Dedifferentiated amniotic fluid mesenchymal stem cell (primary cell): ENCODE data around the gene SLC9A2.

Source experiments
- DNase-seq: peaks from one replicate; pipeline ENCODE4 v3.0.0-alpha.2; 2016; ENCODE audit errors: extremely low spot score

The SLC9A2 gene

DNA sequence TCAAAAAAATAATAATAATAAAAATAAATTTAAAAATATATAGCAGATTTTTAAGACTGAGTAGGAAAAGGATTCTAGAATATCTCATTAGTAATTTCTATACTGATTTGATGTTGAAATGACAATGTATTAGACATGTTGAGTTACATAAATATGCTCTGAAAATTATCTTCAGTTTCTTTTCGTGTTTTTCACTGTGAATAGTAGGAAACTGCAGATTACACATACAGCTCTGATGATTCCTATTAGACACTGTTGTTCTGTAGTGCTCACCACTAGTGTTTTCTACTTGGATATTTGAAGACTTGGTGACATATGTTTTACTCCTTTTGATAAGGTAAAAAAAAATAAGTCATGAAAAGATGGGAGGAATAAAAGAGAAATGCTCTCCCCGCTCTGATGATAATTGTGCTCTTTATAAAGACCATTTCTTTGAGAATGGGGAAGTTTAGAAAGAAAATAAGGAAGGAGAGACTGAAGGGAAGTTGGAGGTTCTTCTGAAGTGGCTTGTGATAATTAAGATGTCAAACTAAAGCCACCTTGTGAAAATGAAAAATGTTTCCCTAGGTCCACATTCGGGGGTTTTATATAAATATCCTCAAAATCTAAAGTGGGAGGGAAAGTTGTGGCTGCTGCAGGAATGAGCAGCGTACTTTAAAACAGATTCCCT is 52.9 kb downstream of the SLC9A2 start:
- no peak for DNase-seq

DNA sequence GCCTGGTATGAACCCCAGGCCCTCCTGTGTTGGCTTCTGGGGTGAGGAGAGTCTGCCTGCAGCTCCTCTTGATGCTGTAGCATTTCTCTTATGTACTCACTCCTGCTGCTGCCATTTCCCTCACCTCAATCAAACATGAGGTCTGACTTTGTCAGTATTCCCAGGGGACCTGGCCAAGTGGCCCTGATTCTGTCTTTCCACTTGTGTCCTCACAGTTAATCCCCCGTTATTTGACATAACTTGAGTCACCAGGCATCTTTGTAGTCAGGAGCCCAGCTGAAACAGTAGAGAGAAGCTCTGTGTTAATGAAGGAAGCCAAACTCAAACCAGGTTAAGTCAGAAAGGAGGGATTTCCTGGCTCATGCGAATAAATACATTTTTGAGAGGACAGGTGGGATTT is 55.0 kb downstream of the SLC9A2 start:
- no peak for DNase-seq

DNA sequence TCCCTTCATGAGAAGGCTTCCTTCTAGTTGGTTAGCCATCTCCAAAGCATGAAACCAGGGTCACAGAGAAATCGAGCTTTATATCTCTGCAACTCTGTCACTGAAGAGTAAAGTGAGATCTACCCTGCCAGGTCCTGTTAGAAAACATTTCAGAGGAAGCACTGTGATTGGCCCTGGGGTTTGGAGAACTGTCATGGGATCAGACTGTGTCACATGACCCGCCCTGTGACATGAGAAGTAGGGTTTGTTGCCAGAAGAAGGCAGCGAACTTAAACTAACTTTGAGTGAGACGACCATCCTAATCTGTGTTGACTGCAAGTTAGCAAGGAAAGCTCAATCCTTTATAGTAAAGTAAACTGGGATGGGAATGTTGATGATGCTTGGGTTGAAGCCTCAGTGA is 55.5 kb downstream of the SLC9A2 start:
- DNase-seq: no peak

GRCh38 chr2:102677244-102678215 is 58.2 kb downstream of the SLC9A2 start:
- no peak for DNase-seq

DNA sequence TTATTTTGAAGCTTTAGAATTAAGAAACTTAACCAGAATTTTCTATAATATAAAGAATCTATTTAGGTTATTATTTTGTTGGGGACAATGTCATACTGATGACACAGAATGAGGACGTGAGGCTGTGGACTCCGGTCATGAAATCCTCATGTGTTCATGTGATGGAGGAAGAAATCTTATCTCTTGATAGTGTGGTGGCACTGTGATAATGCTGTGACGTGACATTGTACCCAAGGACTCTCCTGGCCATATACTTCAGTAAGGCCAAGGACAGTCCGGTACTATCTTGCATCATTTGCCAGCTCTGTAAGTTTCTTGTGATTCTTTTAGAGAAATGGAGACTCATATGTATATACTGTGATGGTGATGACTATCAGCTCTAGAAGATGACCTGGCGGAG is 59.1 kb downstream of the SLC9A2 start:
- DNase-seq: no peak

GRCh38 chr2:102686479-102687439 is 67.4 kb downstream of the SLC9A2 start:
- no peak for DNase-seq

- no peak for DNase-seq
Observed at GRCh38 chr2:102690012-102690411, 70.7 kb downstream of the SLC9A2 start.

DNA sequence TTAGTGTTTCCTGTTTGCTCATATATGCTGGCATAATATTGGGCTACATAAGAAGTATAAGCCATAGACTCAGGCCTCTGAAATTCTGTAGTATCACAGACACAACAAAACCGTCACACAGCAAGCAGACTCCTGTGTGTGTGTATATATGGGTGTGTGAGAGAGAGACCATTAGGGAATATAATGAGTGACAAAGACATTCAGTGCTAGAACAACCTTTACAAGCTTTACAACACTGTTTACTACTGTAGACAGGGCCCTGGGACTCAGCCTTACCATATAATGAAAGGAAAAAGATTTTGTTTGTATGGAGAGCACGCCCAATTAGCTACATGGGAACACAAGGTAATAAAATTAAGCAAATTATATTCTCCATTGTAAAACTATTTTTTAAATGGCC is 77.1 kb downstream of the SLC9A2 start:
- no peak for DNase-seq

DNA sequence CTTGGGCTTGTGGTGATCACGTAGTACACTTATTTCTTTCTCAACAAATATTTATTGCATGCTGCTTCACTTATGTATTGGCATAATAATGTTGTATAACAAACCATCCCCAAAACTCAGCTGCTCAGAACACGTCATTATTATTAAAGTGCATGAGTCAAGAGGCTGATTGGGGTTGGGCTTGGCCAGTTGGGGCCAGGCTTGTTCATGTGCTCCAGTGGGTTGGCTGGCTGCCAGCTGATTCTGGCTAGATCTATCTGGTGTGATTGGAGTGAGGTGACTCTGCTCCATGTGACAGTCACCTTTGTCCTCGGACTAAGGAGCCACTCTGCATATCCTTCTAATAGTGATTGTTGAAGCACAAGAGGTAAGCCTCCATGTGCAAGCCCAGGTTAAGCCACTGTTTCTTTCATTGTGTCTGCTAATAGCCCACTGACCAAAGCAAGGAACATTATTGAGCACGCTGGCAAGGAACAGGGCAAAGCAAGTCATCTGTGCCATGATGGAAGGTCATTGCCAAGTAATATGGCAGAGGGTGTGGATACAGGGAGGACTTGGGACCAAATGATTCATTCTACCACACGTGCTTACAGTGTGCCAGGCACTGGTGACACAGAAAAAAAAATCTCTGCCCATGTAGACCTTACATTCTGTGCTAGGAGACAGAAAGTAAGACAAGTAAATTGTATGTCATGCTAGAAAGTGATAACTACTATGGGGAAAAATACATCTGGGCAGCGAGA is 79.2 kb downstream of the SLC9A2 start:
- DNase-seq: no peak

DNA sequence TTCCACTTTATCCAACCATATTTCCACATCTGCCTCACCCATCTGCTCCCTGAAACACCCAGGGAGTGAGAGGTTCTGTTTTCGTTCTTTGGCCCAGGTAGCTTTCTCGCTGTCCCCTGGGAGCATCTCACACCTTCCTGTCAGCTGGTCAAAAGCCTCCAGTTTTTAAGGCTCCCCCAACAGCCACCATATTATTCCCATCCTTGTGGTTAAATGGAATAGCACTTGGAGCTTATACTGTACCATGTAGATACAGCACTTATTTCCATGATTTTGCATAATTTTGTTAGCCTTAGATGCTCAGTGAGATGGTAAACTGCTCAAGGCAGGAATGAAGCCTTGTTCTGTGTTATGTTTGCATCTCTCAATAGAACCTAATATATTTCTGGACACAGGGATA is 84.0 kb downstream of the SLC9A2 start:
- no peak for DNase-seq

GRCh38 chr2:102703748-102704147 is 84.4 kb downstream of the SLC9A2 start:
- DNase-seq: no peak

DNA sequence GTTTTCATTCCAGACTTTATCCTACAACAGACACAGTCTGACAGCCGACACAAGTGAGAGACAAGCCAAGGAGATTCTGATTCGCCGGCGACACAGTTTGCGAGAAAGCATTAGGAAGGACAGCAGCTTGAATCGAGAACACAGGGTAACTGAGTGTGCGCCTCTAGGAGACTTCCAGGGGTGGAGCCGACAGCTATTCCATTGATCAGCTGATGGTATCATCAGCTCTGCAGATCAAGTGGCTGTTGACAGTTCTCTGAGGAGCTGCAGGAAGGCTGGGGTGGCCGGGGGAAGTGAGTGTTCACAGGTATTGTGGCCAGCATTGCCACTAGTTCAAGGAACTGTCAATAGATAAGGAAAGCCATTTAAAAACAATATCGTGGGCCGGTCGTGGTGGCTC is 85.2 kb downstream of the SLC9A2 start:
- DNase-seq: no peak

GRCh38 chr2:102707796-102708695 is 88.7 kb downstream of the SLC9A2 start:
- no peak for DNase-seq

- no peak for DNase-seq
Observed at GRCh38 chr2:102708847-102709559, 89.7 kb downstream of the SLC9A2 start.

GRCh38 chr2:102717308-102718018 is 98.1 kb downstream of the SLC9A2 start:
- peak; percentile 29 for DNase-seq

GRCh38 chr2:102718387-102719316 is 99.3 kb downstream of the SLC9A2 start:
- no peak for DNase-seq

DNA sequence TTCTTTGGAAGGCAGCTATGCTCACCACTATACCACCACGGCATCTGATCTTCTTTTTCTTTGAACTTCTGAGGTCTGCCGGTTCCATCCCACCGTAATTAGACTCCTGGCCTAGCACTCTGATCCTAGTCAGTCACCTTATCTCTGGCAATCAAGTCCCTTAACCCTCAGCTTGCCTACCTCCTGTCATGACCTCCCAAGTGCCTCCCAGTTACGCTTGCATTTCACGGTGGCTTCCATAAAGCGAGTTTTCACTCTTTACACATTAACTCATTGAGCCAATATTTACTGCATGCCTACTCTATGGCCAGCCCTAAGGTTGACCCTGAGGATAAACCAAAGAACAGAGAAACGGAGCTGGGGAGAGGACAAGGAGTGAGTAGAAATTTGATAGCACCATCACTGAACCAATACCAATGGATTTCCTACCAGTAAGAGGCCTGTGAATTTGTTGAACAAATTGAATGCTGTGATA is 104.7 kb downstream of the SLC9A2 start:
- DNase-seq: no peak

DNA sequence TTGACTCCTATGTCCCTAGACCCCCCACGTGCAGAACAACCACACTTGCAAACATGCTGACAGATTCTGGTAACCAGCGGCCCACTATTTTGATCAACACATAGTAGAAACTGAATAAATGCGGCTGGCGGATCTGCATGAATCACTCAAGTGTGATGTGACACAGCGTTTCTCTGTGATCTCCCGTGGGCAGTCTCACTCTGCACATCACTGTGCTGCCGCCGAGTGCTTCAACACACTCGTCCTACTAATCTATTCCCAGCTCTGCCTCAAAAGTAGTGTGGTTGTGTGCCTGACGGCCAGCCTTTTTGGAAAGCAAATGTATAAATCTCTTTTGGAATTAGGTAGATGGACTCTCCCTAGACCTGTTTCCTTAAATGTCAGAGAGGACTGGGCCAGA is 105.2 kb downstream of the SLC9A2 start:
- DNase-seq: no peak
